A549 (cell line): ENCODE data around the gene WDSUB1. TPM values are rescaled to one million over a fixed set of nuclear protein-coding genes. Genes with fewer than 3 reads are reported as not detected.

ENCODE experiments used
- ATAC-seq, 2 experiments: fragments of 200-7000 bp in 1 of 2; fragments of >200 bp in 1 of 2; cut with Nextera tagmentation in 1 of 2; cut with Tn5 transposase in 1 of 2; 3 replicates each; pipeline versions ENCODE4 v1.8.0 to v1.9.1; 2018 to 2020; ENCODE audit warnings: mild to moderate bottlenecking in 1 of 2, moderate library complexity in 1 of 2
- CTCF ChIA-PET: fragments of 300-600 bp; sonication (Branson Sonifier 250); formaldehyde crosslinking; extraction: SDS; loops from one replicate; lab custom pipeline; 2021; ENCODE audit warnings: antibody characterized with exemption, inconsistent platforms; lab: Yijun Ruan, JAX
- POLR2A ChIA-PET: fragments of 350-600 bp; formaldehyde crosslinking; extraction: SDS; loops from one replicate; lab custom pipeline; 2021; ENCODE audit warnings: antibody characterized with exemption, inconsistent platforms; lab: Yijun Ruan, JAX
- DNase-seq, 2 experiments: peaks; one replicate each; pipeline versions ENCODE4 v3.0.0 to v3.0.0-alpha.2; 2011 to 2016; ENCODE audit warnings: low read depth in 1 of 2, low spot score in 1 of 2
- FAIRE-seq: peaks from 2 replicates; lab custom pipeline; 2011; peaks lifted over from hg19 to GRCh38; lab: Jason Lieb, UNC
- H3K27ac ChIP-seq, 2 experiments: fragments of >200 bp; sonication (Bioruptor Twin); formaldehyde crosslinking; 3 replicates each; pipeline ENCODE4 v1.5.1; 2016 to 2017
- H3K4me1 ChIP-seq: fragments of >200 bp; sonication (Bioruptor Twin); formaldehyde crosslinking; 3 replicates; pipeline ENCODE4 v1.6.1; 2016
- H3K4me2 ChIP-seq: fragments of >200 bp; sonication (Bioruptor Twin); formaldehyde crosslinking; 3 replicates; pipeline ENCODE4 v1.6.1; 2016
- H3K4me3 ChIP-seq: fragments of >200 bp; sonication (Bioruptor Twin); formaldehyde crosslinking; 3 replicates; pipeline ENCODE4 v1.5.1; 2016
- H3K9me3 ChIP-seq: fragments of >200 bp; sonication (Bioruptor Twin); formaldehyde crosslinking; 3 replicates; pipeline ENCODE4 v1.6.1; 2016
- BHLHE40 ChIP-seq: IDR thresholded peaks from 2 replicates; pipeline ENCODE4 v1.6.1; 2012; ENCODE audit warnings: low read depth, low read length, inconsistent platforms
- CBX8 ChIP-seq: fragments of 200-600 bp; sonication (generic); IDR thresholded peaks from 2 replicates; pipeline ENCODE4 v1.6.1; 2016
- CHD2 ChIP-seq: fragments of 150-350 bp; IDR thresholded peaks from 2 replicates; pipeline ENCODE4 v1.6.1; 2014; ENCODE audit warnings: low read length; ENCODE audit not compliant: partially characterized antibody
- CTCF ChIP-seq: fragments of >200 bp; sonication (Bioruptor Twin); formaldehyde crosslinking; IDR thresholded peaks from 3 replicates; pipeline ENCODE4 v1.5.1; 2016
- E2F6 ChIP-seq: IDR thresholded peaks from 2 replicates; pipeline ENCODE4 v1.6.1; 2012; ENCODE audit warnings: low read depth, borderline replicate concordance
- ELK1 ChIP-seq: fragments of 150-350 bp; IDR thresholded peaks from 2 replicates; pipeline ENCODE4 v1.6.1; 2014; ENCODE audit warnings: low read depth, mild to moderate bottlenecking, low read length
- EP300 ChIP-seq, 2 experiments: fragments of >200 bp; sonication (Bioruptor Twin); formaldehyde crosslinking; IDR thresholded peaks; 2 replicates in 1 of 2; 3 replicates in 1 of 2; pipeline ENCODE4 v1.6.1; 2016 to 2017
- FOXS1 ChIP-seq: fragments of 250-450 bp; sonication (Bioruptor Pico); IDR thresholded peaks from 2 replicates; pipeline ENCODE4 v1.5.0; 2020; ENCODE audit warnings: mild to moderate bottlenecking, moderate library complexity
- HDAC2 ChIP-seq: fragments of 200-600 bp; sonication (generic); IDR thresholded peaks from 2 replicates; pipeline ENCODE4 v1.6.1; 2016
- HES2 ChIP-seq: fragments of >200 bp; sonication (Bioruptor Twin); formaldehyde crosslinking; IDR thresholded peaks from 2 replicates; pipeline ENCODE4 v1.6.1; 2016
- HEYL ChIP-seq: fragments of 250-450 bp; sonication (Bioruptor Pico); IDR thresholded peaks from 2 replicates; pipeline ENCODE4 v1.8.0; 2021; ENCODE audit warnings: mild to moderate bottlenecking, moderate library complexity
- HOXB13 ChIP-seq: fragments of 250-450 bp; sonication (Bioruptor Pico); IDR thresholded peaks from 2 replicates; pipeline ENCODE4 v1.5.0; 2020; ENCODE audit warnings: low read depth, mild to moderate bottlenecking, moderate library complexity
- HOXB5 ChIP-seq: fragments of 250-450 bp; sonication (Bioruptor Pico); IDR thresholded peaks from 2 replicates; pipeline ENCODE4 v1.5.0; 2020; ENCODE audit warnings: mild to moderate bottlenecking, moderate library complexity
- KDM1A ChIP-seq: fragments of 200-600 bp; sonication (generic); IDR thresholded peaks from 2 replicates; pipeline ENCODE4 v1.6.1; 2016; ENCODE audit warnings: low read depth, mild to moderate bottlenecking
- KDM5A ChIP-seq: fragments of 200-600 bp; sonication (generic); IDR thresholded peaks from 2 replicates; pipeline ENCODE4 v1.6.1; 2016; ENCODE audit warnings: antibody characterized with exemption, mild to moderate bottlenecking
- MAX ChIP-seq: IDR thresholded peaks from 2 replicates; pipeline ENCODE4 v1.6.1; 2012
- MAZ ChIP-seq: fragments of 150-350 bp; IDR thresholded peaks from 2 replicates; pipeline ENCODE4 v1.6.1; 2014; ENCODE audit warnings: antibody characterized with exemption, low read depth, low read length, borderline replicate concordance
- POLR2A ChIP-seq: IDR thresholded peaks from 2 replicates; pipeline ENCODE4 v1.6.1; 2012; ENCODE audit warnings: mild to moderate bottlenecking, low read length
- POLR2AphosphoS2 ChIP-seq: conservative IDR thresholded peaks from 2 replicates; pipeline ENCODE4 v1.6.1; 2012; ENCODE audit warnings: low read length, improper control_type of control experiment, inconsistent platforms
- ZFP36 ChIP-seq: fragments of 450-650 bp; IDR thresholded peaks from 2 replicates; pipeline ENCODE4 v1.6.1; 2014; ENCODE audit warnings: borderline replicate concordance; ENCODE audit not compliant: partially characterized antibody
- ZNF302 ChIP-seq: fragments of 250-450 bp; sonication (Bioruptor Pico); IDR thresholded peaks from 2 replicates; pipeline ENCODE4 v1.9.0; 2021; ENCODE audit warnings: inconsistent platforms, mild to moderate bottlenecking, moderate library complexity
- ZSCAN20 ChIP-seq: fragments of 250-450 bp; sonication (Bioruptor Pico); IDR thresholded peaks from 2 replicates; pipeline ENCODE4 v1.8.0; 2022; ENCODE audit warnings: mild to moderate bottlenecking, moderate library complexity
- WGBS: methylation state at CpG from one replicate; pipeline ENCODE4 v1.1.6; 2017; ENCODE audit errors: missing lambda C conversion rate; 5-methylcytosine and 5-hydroxymethylcytosine counted together
- polyA plus RNA-seq, 4 experiments: library from polyadenylated mRNA; depleted of rRNA in 3 of 4; stranded (reverse); fragments of >200 nt; fragmentation: RNase III in 1 of 4; extraction: RNeasy Plus Mini Kit Qiagen cat#74134 plus additional on column Dnase treatment in 1 of 4; gene quantifications; 2 replicates in 3 of 4; 3 replicates in 1 of 4; pipeline ENCODE4 v1.2.3, GENCODE V29; 2011 to 2017

The WDSUB1 gene
- polyA plus RNA-seq, 2 of the 4 experiments (the other 2 are of a cell fraction), result 9.1 to 11.7 TPM

GRCh38 chr2:159298967-159299366 is 12.5 kb upstream of the WDSUB1 start:
- ChIA-PET CTCF (no interaction called here), POLR2A (interaction anchor here (1.3 kb wide), 1 partner anchor 414 kb away, joined by 3 read pairs; no protein-coding TSS in a partner anchor)

GRCh38 chr2:159297042-159297707 is 10.7 kb upstream of the WDSUB1 start:
- WGBS, result 78% methylated on average over 5 of the region's 5 CpGs
- ATAC-seq (peak; percentile 64 to 71; a peak in 5 of 6 replicates), DNase-seq (no peak), FAIRE-seq (no peak)
- TF ChIP-seq POLR2AphosphoS2 (no peak), HEYL (CRISPR knock-in tag) (no peak), ZNF302 (CRISPR knock-in tag) (no peak), E2F6 (no peak), HOXB13 (CRISPR knock-in tag) (no peak), MAX (no peak), ZSCAN20 (CRISPR knock-in tag) (no peak), CBX8 (no peak), EP300 (IDR thresholded peaks at IDR 0.05) (no peak), MAZ (no peak), ELK1 (no peak), ZFP36 (no peak)
- H3K4me3 ChIP-seq, result no peak overlapping the region
- POLR2A ChIA-PET, result no interaction called here
- H3K4me2 ChIP-seq, result no peak overlapping the region
- no peaks in the 10 kb centered on the region for H3K4me1 ChIP-seq
- H3K9me3 ChIP-seq, result no peaks in the 10 kb centered on the region
- CTCF ChIA-PET, result no interaction called here
- H3K27ac ChIP-seq, result no peak overlapping the region

More at GRCh38 chr2:159298967-159299366, 12.5 kb upstream of the WDSUB1 start:
- Histone ChIP-seq H3K4me3 (no peak overlapping the region), H3K9me3 (no peaks in the 10 kb centered on the region), H3K4me1 (no peaks in the 10 kb centered on the region), H3K4me2 (no peak overlapping the region), H3K27ac (no peak overlapping the region)
- TF ChIP-seq HDAC2 (no peak), EP300 (IDR thresholded peaks at IDR 0.05) (no peak), CBX8 (no peak), HEYL (CRISPR knock-in tag) (no peak), FOXS1 (CRISPR knock-in tag) (no peak), CHD2 (no peak)
- no peak for ATAC-seq
- FAIRE-seq, result no peak
- no peak for DNase-seq

- no peaks in the 10 kb centered on the region for H3K9me3 ChIP-seq
- no peak overlapping the region for H3K4me2 ChIP-seq
- no peak overlapping the region for H3K4me3 ChIP-seq
- ChIA-PET POLR2A (no interaction called here), CTCF (no interaction called here)
- FAIRE-seq, result no peak
- 81% methylated on average over 5 of the region's 6 CpGs for WGBS
- peak overlapping the region in 1 of 2 experiments; percentile 0; a peak in 2 of 6 replicates for H3K27ac ChIP-seq
- DNase-seq, result no peak
- H3K4me1 ChIP-seq, result peaks cover 19% of the 10 kb centered on the region
- no peak for TF ChIP-seq BHLHE40
- TF ChIP-seq CTCF, result no peak
- no peak for TF ChIP-seq KDM1A
- TF ChIP-seq HES2, result no peak
- no peak for TF ChIP-seq POLR2A
- no peak for TF ChIP-seq HOXB5 (CRISPR knock-in tag)
- no peak for TF ChIP-seq HDAC2
- TF ChIP-seq KDM5A, result no peak
- ATAC-seq, result no peak
Observed at GRCh38 chr2:159292157-159292556, 5.7 kb upstream of the WDSUB1 start.
